CD4-positive, alpha-beta T cell treated with Interleukin-12 subunit alpha and Interleukin-12 subunit beta, for 1 hour (primary cell): ENCODE results near the gene INPP5A.
A peak's percentile ranks its signal among the peaks of the same experiment; 100 is the strongest.

Experiments
- DNase-seq: peaks from one replicate; pipeline ENCODE4 v3.0.0-alpha.2; 2020

Gene INPP5A

GRCh38 chr10:132536877-132537683 is 507 bp upstream of the INPP5A start:
- DNase-seq: peak; percentile 100

- no peak for DNase-seq
These were observed 623 bp downstream of the INPP5A start for GRCh38 chr10:132538031-132538789.

- no peak for DNase-seq
These were observed 1.3 kb downstream of the INPP5A start for GRCh38 chr10:132538790-132539421.

DNA sequence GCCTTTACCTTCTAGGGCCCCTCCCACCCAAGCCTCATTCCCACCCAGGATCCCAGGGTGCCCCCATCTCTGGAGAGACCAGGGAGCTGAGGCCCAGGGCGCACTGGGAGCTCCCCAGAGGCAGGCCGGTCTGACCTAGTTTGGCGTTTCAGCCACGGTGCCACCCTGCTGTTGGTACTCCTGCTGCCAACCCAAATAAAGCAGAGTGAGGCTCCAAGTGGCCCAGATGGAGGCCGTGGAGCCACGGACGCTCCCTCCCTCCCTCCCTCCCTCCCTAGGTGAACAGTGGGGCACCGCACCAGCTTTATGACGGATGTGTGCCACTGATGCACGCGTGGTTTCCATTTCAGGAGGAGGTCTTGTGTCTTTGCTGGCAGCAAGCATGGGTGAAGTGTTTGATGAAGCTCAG is 1.8 kb downstream of the INPP5A start:
- DNase-seq: peak; percentile 32

- no peak for DNase-seq
These were observed 2.3 kb downstream of the INPP5A start for GRCh38 chr10:132539894-132540293.

DNA sequence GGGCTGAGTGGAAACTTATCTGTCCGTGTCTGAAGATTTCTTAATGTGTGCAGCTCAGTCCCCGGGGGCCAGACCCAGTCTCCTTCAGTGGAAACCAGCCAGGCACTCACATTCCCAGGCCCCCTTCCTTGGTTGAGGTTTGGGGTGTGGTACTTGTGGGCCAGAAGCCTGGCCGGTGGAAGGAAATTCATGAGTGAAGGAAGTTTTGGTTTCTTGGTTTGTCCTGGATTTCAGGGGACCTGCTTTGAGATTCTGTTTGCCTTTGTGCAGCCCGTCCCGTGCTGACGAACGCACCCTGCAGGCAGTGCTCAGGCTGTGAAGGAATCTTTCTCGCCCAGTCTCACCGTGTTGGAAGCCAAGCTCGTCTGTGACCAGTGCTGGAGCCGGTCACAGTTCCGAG is 2.9 kb downstream of the INPP5A start:
- DNase-seq: no peak

- DNase-seq: no peak
These were observed 3.5 kb downstream of the INPP5A start for GRCh38 chr10:132541129-132541528.

DNA sequence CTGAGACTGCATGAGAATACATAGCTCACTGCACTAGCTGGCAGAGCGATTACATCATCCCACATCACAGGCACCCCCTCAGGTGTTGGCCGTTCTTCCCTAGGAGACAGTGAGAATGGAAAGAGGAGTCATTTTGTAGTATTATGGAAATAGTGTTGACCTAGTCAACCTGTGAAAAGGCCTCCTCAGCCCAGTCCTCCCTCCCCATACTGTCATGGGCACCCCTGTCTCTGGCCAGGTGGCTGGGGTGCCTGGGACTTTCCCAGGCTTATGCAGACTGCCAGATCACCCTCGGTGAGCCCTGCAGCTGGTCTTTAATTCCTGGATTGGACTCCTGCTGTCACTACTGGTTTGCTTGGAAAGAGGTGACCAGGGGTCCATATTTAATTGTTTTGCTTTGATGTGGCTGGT is 4.0 kb downstream of the INPP5A start:
- no peak for DNase-seq

DNA sequence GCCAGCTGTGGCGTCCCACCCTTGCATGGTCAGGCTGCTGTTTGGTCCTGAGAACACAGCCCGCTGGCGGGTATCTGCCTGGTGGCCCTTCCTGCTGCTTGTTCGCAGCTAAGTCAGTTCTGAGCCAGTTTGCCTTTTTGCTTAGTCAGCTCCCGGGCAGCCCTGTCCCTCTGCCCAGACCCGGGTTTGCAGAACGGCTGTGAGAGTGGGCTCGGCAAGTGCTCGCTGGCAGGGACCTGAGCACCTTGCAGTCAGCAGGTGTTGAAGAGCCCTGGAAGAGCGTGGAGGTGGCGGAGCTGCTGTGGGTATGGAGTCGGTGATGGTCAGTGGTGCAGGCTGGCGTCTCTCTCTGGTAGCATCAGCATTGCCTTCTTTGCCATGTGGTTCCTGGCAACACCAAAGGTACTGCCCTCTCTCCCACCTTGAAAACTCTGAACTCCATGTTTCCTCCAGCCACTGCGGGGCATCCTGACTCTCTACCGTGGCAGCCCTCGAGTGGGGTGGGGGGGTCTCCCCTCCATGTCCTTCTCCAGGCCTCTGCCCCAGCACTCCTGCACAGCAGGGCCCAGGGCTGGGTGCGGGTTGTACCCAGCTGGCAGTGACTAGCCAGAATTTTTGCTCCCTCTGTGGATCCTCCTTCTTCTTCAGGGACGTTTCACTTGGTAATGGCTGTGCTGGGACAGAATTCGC is 4.6 kb downstream of the INPP5A start:
- DNase-seq: no peak

DNA sequence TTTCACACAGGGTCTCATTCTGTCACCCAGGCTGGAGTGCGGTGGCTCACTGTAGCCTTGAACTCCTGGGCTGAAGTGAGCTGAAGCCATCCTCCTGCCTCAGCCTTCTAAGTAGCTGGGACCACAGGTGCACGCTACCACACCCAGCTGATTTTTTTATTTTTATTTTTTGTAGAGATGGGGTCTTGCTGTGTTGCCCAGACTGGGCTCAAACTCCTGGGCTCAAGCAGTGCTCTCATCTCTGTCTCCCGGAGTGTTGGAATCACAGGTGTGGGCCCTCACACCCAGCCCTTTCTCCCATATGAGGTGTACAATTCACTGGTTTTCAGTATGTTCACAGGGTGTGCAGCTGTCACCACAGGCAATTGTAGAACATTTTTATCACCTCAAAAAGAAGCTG is 5.2 kb downstream of the INPP5A start:
- no peak for DNase-seq

DNA sequence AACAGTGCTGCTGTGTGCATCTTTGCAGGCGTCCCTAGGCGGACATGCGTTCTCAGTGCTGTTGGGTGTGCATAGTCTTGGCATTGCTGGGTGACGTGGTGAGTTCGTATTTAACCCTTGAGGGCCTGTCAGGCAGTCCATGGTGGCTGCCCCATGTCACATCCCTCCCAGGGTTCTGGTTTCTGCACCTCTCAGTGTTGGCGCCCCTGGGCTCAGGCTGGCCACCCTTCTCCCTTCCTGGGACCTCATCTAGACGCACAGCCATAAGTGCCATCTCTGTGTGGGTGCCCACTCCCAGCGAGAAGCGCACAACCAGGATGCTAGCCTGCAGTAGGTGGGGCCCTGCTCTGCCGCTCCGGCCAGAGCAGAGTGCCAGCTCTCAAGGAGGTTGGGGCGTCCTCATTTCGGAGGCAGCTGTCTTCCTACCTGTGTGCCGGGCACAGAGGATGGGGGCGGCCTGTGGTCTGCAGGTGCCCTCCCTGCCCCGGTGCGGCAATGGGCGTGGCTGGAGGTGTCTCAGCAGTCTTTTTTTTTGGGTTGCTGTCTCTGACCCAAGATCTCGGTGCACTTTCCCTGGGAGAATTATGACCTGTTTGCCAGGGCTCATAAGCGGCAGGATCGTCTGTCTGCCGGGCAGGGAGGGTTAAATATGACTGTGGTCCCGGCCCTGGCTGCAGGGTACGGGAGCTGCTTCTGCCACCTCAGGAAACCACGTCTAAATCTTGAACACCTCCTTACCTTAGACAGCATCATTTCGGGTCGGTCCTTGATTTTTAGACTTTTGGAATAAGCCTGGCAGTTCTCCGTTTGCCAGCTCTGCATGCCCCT is 6.5 kb downstream of the INPP5A start:
- DNase-seq: peak; percentile 23

DNA sequence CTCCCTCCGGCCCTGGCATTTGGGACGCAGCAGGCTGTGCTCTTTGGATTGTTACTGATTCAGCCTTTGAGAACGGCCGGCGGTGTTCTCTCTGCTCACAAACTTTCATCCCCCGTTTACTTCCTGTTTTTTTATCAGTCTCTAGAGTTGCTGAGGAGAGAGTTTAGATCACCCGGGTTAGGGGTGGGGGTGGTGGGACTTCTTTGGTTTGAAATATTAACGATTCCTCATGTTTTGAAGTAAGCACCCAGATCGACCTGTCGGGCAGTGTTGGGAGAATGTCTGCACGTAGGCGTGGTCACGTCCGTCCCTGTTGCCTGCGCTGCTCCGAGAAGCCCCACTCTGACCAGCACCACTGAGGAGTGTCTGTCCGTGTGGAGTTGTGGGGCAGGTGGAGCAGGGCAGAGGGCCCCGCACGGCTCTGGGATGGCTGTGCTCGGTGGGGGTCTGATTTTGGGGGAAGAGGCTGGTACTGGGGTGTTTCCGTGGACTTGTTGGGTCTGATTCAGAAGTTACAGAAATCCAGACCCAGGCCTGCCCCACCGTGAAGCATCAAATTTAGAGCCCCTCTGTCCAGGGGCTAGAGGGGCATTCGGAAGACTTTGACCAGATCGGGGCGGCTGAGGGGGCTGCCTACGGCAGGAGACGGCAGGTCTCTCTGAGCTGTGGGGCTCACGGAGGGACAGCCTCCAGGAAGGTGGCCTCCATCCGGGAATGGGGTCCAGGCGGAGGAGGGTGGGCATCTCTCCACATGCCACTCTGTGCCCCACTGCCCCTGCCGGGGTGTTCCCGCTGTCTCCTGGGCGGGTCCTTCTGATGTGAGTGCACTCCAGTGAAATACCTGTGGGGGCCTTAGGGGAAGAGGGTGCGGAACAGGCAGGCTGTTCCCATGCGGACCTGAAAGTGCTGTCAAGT is 7.4 kb downstream of the INPP5A start:
- DNase-seq: peak; percentile 20

DNA sequence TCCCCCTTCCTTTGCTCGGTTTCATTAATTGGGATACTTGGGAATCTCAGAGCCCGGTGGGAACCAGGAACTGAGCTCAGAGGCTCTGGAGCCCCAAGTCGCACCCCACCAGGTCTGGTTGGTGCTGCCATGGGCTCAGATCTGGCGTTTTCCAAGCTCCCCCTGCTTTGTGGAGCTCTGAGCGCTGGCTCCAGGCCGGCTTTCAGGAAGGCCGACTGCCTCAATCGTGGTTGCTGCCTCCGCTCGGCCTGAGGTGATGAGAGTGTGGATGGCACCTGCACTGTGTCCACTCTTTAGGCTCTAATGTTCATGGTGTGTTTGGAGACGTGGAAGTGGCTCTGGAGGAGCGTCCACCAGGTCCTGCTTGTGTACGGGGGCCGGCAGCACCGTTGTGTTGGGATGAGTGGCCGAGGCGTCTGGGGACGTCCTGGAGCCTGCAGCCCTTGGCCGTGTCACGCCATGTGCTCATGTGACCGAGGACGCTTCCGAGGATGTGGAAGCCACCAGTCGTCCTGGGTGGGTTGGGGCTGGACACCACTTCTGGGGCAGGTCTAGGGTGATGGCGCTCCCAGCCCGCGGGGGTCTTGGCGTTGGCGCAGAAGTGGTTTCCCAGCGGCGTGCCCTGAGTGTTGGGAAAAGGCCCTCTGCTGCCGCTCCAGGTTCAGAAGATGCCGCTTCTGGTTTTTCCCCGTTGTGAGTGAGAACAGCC is 8.2 kb downstream of the INPP5A start:
- no peak for DNase-seq

GRCh38 chr10:132546567-132547420 is 9.2 kb downstream of the INPP5A start:
- DNase-seq: no peak

- DNase-seq: peak; percentile 16
These were observed 9.9 kb downstream of the INPP5A start for GRCh38 chr10:132547421-132547861.

- DNase-seq: no peak
These were observed 10.7 kb downstream of the INPP5A start for GRCh38 chr10:132548106-132548823.

GRCh38 chr10:132548869-132549268 is 11.3 kb downstream of the INPP5A start:
- no peak for DNase-seq

GRCh38 chr10:132549371-132549770 is 11.8 kb downstream of the INPP5A start:
- no peak for DNase-seq
